Vagina (tissue), 2 donors: ENCODE measurements around the gene HBEGF. TPM values are rescaled to one million over a fixed set of nuclear protein-coding genes. Genes with fewer than 3 reads are reported as not detected.

Source experiments
- DNase-seq, 2 donors: peaks; one replicate each; pipeline ENCODE4 v3.0.0-alpha.2; 2017; ENCODE audit errors: extremely low spot score in 2 of 2
- H3K27ac ChIP-seq: fragments of 200-600 bp; sonication (generic); one replicate; pipeline ENCODE4 v1.5.1; 2019
- H3K27me3 ChIP-seq: fragments of 200-600 bp; sonication (generic); one replicate; pipeline ENCODE4 v1.5.1; 2019
- H3K36me3 ChIP-seq, 2 donors: fragments of 200-600 bp; sonication (generic); one replicate each; pipeline ENCODE4 v1.5.1; 2017 to 2019
- H3K4me1 ChIP-seq: fragments of 200-600 bp; sonication (generic); one replicate; pipeline ENCODE4 v1.5.1; 2019
- H3K4me3 ChIP-seq, 2 donors: fragments of 200-600 bp; sonication (generic); 1 replicate in 1 of 2; 2 replicates in 1 of 2; pipeline ENCODE4 v1.5.1; 2016 to 2019
- H3K9me3 ChIP-seq: fragments of 200-600 bp; sonication (generic); one replicate; pipeline ENCODE4 v1.5.1; 2019
- POLR2A ChIP-seq, 2 donors: fragments of 450-650 bp; IDR thresholded peaks; one replicate each; pipeline ENCODE4 v1.6.1; 2017; ENCODE audit warnings: antibody characterized with exemption in 2 of 2, mild to moderate bottlenecking in 2 of 2, moderate library complexity in 2 of 2
- POLR2AphosphoS5 ChIP-seq, 2 donors: sonication (generic); formaldehyde crosslinking; IDR thresholded peaks; one replicate each; pipeline ENCODE4 v1.9.0; 2017; ENCODE audit warnings: antibody characterized with exemption in 2 of 2, mild to moderate bottlenecking in 2 of 2, low read depth in 1 of 2; ENCODE audit not compliant: insufficient read depth in 1 of 2
- intact Hi-C: fragments of 100-400 bp; cut with DNase I; formaldehyde crosslinking; loops from one replicate; pipeline ENCODE4 v1.15.1; 2023
- total RNA-seq: library from RNA; depleted of rRNA; stranded (reverse); fragments of >200 nt; gene quantifications from one replicate; pipeline ENCODE4 v1.2.3, GENCODE V29; 2016
- TF ChIP-seq, protein P1 (sequence below), 3 experiments: fragments of 450-650 bp in 2 of 3; fragments of 200-600 bp in 1 of 3; sonication (generic) in 1 of 3; IDR thresholded peaks; one replicate each; pipeline ENCODE4 v1.5.1; 2017 to 2019; ENCODE audit warnings: antibody characterized with exemption in 3 of 3, mild to moderate bottlenecking in 2 of 3, moderate library complexity in 2 of 3

HBEGF gene
- total RNA-seq, 1 donor from 2014 or later = 16.2 TPM

DNA sequence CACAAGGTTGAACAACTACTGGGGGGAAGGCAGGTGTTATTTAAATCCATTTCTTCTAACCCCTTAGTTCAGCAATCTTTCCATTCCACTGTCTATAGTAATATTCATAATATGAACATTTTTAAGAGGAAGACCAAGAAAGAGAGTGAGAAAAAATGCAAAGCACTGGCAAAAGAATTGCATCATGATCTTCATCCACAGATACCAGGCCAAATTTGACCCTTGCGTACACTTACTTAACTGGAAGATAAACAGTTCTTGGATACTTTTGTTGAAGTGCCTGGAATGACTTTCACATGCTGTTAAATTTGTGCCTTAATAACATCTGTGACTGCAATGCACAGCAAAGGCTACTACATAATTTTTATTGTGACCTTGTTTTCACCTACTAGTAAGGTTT is 45.3 kb downstream of the HBEGF start:
- TF ChIP-seq POLR2A (IDR thresholded peaks at IDR 0.05) (no peak), POLR2AphosphoS5 (IDR thresholded peaks at IDR 0.05; ENCODE audit: insufficient read depth in 1 of 2, low read depth in 1 of 2) (no peak)
- TF ChIP-seq, protein P1, sequence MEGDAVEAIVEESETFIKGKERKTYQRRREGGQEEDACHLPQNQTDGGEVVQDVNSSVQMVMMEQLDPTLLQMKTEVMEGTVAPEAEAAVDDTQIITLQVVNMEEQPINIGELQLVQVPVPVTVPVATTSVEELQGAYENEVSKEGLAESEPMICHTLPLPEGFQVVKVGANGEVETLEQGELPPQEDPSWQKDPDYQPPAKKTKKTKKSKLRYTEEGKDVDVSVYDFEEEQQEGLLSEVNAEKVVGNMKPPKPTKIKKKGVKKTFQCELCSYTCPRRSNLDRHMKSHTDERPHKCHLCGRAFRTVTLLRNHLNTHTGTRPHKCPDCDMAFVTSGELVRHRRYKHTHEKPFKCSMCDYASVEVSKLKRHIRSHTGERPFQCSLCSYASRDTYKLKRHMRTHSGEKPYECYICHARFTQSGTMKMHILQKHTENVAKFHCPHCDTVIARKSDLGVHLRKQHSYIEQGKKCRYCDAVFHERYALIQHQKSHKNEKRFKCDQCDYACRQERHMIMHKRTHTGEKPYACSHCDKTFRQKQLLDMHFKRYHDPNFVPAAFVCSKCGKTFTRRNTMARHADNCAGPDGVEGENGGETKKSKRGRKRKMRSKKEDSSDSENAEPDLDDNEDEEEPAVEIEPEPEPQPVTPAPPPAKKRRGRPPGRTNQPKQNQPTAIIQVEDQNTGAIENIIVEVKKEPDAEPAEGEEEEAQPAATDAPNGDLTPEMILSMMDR (IDR thresholded peaks at IDR 0.05) = no peak
- Histone ChIP-seq H3K9me3 (no peaks in the 10 kb centered on the region), H3K27ac (no peak overlapping the region), H3K4me1 (peaks cover 47% of the 10 kb centered on the region), H3K27me3 (no peaks in the 10 kb centered on the region), H3K4me3 (no peak overlapping the region), H3K36me3 (peaks cover 0 to 13% of the 10 kb centered on the region in 2 donors)
- intact Hi-C loops = no loop called here
- DNase-seq = no peak

DNA sequence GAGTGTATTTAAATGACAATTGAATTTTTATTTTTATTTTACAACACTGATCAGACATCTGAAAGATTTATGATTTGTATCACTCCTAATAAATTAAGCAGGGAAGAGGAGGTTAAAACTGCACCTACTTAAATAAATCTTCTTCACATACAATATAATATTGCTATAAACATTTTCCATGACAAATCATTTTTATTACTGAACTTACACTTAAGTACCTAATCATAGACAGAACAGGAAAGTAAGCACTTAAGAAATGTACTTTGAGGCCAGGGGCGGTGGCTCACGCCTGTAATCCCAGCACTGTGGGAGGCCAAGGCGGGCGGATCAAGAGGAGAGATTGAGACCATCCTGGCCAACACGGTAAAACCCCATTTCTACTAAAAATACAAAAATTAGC is 47.3 kb downstream of the HBEGF start:
- Histone ChIP-seq H3K27ac (no peak overlapping the region), H3K36me3 (peaks cover 0 to 13% of the 10 kb centered on the region in 2 donors), H3K9me3 (no peaks in the 10 kb centered on the region), H3K4me1 (peaks cover 63% of the 10 kb centered on the region), H3K27me3 (no peaks in the 10 kb centered on the region), H3K4me3 (no peak overlapping the region)
- intact Hi-C loops = no loop called here
- TF ChIP-seq POLR2A (IDR thresholded peaks at IDR 0.05) = no peak
- no peak for DNase-seq

DNA sequence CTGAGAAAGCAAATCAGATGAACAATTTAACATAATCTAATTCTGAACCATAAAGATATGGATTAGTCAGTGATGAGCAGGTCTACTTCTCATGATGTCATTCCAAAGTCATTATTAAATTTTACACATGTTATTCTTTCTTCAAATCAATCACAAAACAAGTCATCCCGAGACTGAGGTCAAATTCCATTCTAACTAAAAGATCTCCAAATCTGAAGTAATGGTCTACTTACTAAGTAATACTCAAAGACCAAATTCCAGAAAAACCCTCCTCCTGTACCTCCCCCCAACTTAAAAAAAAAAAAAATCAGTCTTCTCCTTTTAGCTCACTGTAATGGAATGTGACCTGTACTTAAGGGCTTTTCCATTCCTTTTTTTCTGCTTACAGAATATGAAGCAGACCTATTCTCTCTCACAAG is 48.2 kb downstream of the HBEGF start:
- no peak for DNase-seq
- no peak overlapping the region for H3K4me3 ChIP-seq
- peaks cover 66% of the 10 kb centered on the region for H3K4me1 ChIP-seq
- no peak for TF ChIP-seq POLR2AphosphoS5 (IDR thresholded peaks at IDR 0.05; ENCODE audit: insufficient read depth in 1 of 2, low read depth in 1 of 2)
- no peak for TF ChIP-seq POLR2A (IDR thresholded peaks at IDR 0.05)
- TF ChIP-seq, protein P1 (IDR thresholded peaks at IDR 0.05) = no peak
- no peaks in the 10 kb centered on the region for H3K27me3 ChIP-seq
- no peak overlapping the region for H3K27ac ChIP-seq
- intact Hi-C loops = no loop called here
- H3K36me3 ChIP-seq = peaks cover 0 to 13% of the 10 kb centered on the region in 2 donors
- H3K9me3 ChIP-seq = no peaks in the 10 kb centered on the region

DNA sequence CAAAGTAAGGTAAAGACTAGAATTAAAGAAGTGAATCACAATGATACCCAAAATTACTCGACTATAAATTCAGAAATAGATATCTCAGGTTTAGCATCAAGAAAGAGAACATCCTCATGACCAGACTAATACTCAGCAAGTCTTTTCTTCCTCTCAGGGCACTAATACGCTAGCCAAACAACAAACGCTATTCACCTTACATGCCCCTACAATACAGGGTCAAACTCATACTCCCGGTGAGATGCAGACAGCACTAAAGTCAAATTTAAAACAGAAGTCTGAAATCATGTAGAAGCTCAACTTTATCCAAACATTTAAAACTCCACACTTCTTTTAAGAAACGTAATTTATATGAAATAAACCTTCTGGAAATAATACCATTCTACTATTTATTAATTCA is 49.1 kb downstream of the HBEGF start:
- no peaks in the 10 kb centered on the region for H3K9me3 ChIP-seq
- H3K4me3 ChIP-seq = no peak overlapping the region
- H3K4me1 ChIP-seq = peaks cover 73% of the 10 kb centered on the region
- intact Hi-C loops = no loop called here
- H3K27me3 ChIP-seq = no peaks in the 10 kb centered on the region
- H3K36me3 ChIP-seq = peaks cover 0 to 13% of the 10 kb centered on the region in 2 donors
- H3K27ac ChIP-seq = no peak overlapping the region
- DNase-seq = no peak
- no peak for TF ChIP-seq POLR2AphosphoS5 (IDR thresholded peaks at IDR 0.05; ENCODE audit: insufficient read depth in 1 of 2, low read depth in 1 of 2)
- no peak for TF ChIP-seq POLR2A (IDR thresholded peaks at IDR 0.05)
- TF ChIP-seq, protein P1 (IDR thresholded peaks at IDR 0.05) = no peak

DNA sequence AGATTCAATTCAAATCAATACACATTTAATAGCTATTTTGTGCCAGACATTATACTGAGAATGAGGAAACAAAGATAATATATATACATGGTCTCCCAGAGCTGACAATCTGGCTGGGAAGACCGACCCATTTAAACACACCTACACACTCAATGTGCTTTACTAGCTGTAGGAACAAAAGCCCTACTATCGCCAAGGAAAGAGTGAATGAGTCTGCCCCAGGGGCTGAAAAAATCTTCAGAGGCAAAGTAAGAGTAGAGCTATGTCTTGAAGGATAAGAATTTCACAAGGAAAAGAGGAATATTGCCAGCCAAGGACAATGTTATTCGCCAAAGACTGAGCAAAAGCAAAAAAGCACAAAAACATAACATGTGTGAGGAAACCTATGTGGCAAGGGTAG is 50.1 kb downstream of the HBEGF start:
- DNase-seq = no peak
- Histone ChIP-seq H3K9me3 (no peaks in the 10 kb centered on the region), H3K4me1 (peaks cover 65% of the 10 kb centered on the region), H3K4me3 (no peak overlapping the region), H3K36me3 (peaks cover 0 to 13% of the 10 kb centered on the region in 2 donors), H3K27me3 (no peaks in the 10 kb centered on the region), H3K27ac (no peak overlapping the region)
- TF ChIP-seq, protein P1 (IDR thresholded peaks at IDR 0.05) = no peak
- no peak for TF ChIP-seq POLR2AphosphoS5 (IDR thresholded peaks at IDR 0.05; ENCODE audit: insufficient read depth in 1 of 2, low read depth in 1 of 2)
- TF ChIP-seq POLR2A (IDR thresholded peaks at IDR 0.05) = no peak
- intact Hi-C loops = no loop called here
